Measurements from ENCODE around the gene KLHL29.

DNA sequence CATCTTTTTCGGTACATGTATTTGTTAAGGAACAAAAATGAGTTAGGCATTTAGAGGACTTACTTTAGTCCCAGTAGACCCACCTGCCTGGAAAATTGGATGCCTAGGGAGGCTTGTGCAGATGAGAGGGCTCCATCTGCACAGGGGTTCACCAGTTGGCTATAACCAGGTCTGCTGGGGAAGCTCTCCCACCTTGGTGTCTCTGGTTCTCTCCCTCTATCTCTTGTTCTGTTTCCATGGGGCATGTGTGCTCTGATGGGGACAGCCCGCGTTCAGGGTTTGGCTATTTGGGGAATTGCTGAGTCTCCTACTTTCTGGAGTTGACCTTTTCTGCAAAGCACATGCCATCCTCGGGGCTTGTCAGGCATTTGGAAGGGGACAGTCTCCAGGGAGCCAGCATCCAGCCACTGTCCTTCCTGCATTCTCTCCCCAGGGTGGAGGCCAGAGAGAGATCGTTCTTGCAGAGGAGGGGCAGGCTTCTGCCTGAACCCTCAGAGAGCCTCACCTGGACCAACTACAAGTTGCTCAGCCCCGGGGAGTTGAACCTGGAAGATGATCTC, 157.3 kb downstream of the KLHL29 start:
- TF ChIP-seq, protein P1, sequence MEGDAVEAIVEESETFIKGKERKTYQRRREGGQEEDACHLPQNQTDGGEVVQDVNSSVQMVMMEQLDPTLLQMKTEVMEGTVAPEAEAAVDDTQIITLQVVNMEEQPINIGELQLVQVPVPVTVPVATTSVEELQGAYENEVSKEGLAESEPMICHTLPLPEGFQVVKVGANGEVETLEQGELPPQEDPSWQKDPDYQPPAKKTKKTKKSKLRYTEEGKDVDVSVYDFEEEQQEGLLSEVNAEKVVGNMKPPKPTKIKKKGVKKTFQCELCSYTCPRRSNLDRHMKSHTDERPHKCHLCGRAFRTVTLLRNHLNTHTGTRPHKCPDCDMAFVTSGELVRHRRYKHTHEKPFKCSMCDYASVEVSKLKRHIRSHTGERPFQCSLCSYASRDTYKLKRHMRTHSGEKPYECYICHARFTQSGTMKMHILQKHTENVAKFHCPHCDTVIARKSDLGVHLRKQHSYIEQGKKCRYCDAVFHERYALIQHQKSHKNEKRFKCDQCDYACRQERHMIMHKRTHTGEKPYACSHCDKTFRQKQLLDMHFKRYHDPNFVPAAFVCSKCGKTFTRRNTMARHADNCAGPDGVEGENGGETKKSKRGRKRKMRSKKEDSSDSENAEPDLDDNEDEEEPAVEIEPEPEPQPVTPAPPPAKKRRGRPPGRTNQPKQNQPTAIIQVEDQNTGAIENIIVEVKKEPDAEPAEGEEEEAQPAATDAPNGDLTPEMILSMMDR (IDR thresholded peaks at IDR 0.05 in 2 of 3, conservative IDR thresholded peaks at IDR 0.05 in 1 of 3; ENCODE audit: control insufficient read depth in 2 of 3, extremely low read depth in 1 of 3, insufficient read depth in 1 of 3, low read depth in 3 of 3, low read length in 3 of 3), result no peak
- TF ChIP-seq, protein P2, sequence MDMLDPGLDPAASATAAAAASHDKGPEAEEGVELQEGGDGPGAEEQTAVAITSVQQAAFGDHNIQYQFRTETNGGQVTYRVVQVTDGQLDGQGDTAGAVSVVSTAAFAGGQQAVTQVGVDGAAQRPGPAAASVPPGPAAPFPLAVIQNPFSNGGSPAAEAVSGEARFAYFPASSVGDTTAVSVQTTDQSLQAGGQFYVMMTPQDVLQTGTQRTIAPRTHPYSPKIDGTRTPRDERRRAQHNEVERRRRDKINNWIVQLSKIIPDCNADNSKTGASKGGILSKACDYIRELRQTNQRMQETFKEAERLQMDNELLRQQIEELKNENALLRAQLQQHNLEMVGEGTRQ (IDR thresholded peaks at IDR 0.05; ENCODE audit: borderline replicate concordance, low read depth, low read length), result no peak
- TF ChIP-seq MXI1 (IDR thresholded peaks at IDR 0.05; ENCODE audit: low read depth, low read length) (no peak), ZNF217 (IDR thresholded peaks at IDR 0.05) (no peak)
